H9 (cell line): Measurements from ENCODE around the gene RPS6KB1. TPM values are rescaled to one million over a fixed set of nuclear protein-coding genes. Genes with fewer than 3 reads are reported as not detected.
"Not testable (repeated sequence)": the region's sequence is repeated elsewhere in the genome, so short reads cannot be mapped to it uniquely, and the experiment has no call there.

Experiments used
- DNase-seq: peaks from one replicate; pipeline ENCODE4 v3.0.0-alpha.2; 2017
- H2AFZ ChIP-seq: one replicate; pipeline ENCODE4 v1.6.1; 2013; ENCODE audit warnings: mild to moderate bottlenecking, low read length, control low read depth, moderate library complexity
- H2AK5ac ChIP-seq: 2 replicates; pipeline ENCODE4 v1.6.1; 2013; ENCODE audit warnings: low read length, control low read depth, mixed read lengths; ENCODE audit not compliant: insufficient read length
- H2BK120ac ChIP-seq: one replicate; pipeline ENCODE4 v1.6.1; 2013; ENCODE audit warnings: low read depth, mild to moderate bottlenecking, low read length, control low read depth, inconsistent platforms; ENCODE audit not compliant: poor library complexity, severe bottlenecking
- H2BK12ac ChIP-seq: 2 replicates; pipeline ENCODE4 v1.6.1; 2013; ENCODE audit warnings: low read length, control low read depth, mixed read lengths, low read depth; ENCODE audit not compliant: insufficient read length
- H2BK15ac ChIP-seq: 2 replicates; pipeline ENCODE4 v1.6.1; 2013; ENCODE audit warnings: low read depth, low read length, control low read depth
- H2BK20ac ChIP-seq: one replicate; pipeline ENCODE4 v1.6.1; 2013; ENCODE audit warnings: low read depth, mild to moderate bottlenecking, low read length, control low read depth, inconsistent platforms; ENCODE audit not compliant: poor library complexity, severe bottlenecking
- H2BK5ac ChIP-seq: 2 replicates; pipeline ENCODE4 v1.6.1; 2013; ENCODE audit warnings: low read length, control low read depth, mixed read lengths; ENCODE audit not compliant: insufficient read length
- H3K14ac ChIP-seq: 2 replicates; pipeline ENCODE4 v1.6.1; 2013; ENCODE audit warnings: low read length, control low read depth; ENCODE audit not compliant: insufficient read depth
- H3K18ac ChIP-seq: 2 replicates; pipeline ENCODE4 v1.6.1; 2013; ENCODE audit warnings: low read depth, mild to moderate bottlenecking, mixed read lengths, low read length, control low read depth; ENCODE audit not compliant: insufficient read length
- H3K23ac ChIP-seq: 2 replicates; pipeline ENCODE4 v1.6.1; 2013; ENCODE audit warnings: low read length, control low read depth, mixed read lengths, low read depth; ENCODE audit not compliant: insufficient read length
- H3K23me2 ChIP-seq: 2 replicates; pipeline ENCODE4 v1.6.1; 2013; ENCODE audit warnings: low read depth, mild to moderate bottlenecking, mixed read lengths, low read length, control low read depth; ENCODE audit not compliant: insufficient read length, poor library complexity, severe bottlenecking
- H3K27ac ChIP-seq: 2 replicates; pipeline ENCODE4 v1.5.1; 2013; ENCODE audit warnings: low read length, control low read depth, mixed read lengths, low read depth; ENCODE audit not compliant: insufficient read length
- H3K27me3 ChIP-seq: 2 replicates; pipeline ENCODE4 v1.6.1; 2013; ENCODE audit warnings: low read length, control low read depth, inconsistent platforms; ENCODE audit not compliant: insufficient read depth
- H3K4ac ChIP-seq: 2 replicates; pipeline ENCODE4 v1.6.1; 2013; ENCODE audit warnings: low read depth, mild to moderate bottlenecking, control low read depth, inconsistent platforms, low read length, moderate library complexity
- H3K4me1 ChIP-seq: 2 replicates; pipeline ENCODE4 v1.6.1; 2013; ENCODE audit warnings: low read length, control low read depth, inconsistent platforms; ENCODE audit not compliant: insufficient read depth
- H3K4me2 ChIP-seq: 2 replicates; pipeline ENCODE4 v1.6.1; 2013; ENCODE audit warnings: low read length, control low read depth, mixed read lengths; ENCODE audit not compliant: insufficient read length, insufficient read depth
- H3K56ac ChIP-seq: 2 replicates; pipeline ENCODE4 v1.6.1; 2013; ENCODE audit warnings: low read depth, mild to moderate bottlenecking, mixed read lengths, low read length, control low read depth; ENCODE audit not compliant: insufficient read length
- H3K79me1 ChIP-seq: 2 replicates; pipeline ENCODE4 v1.6.1; 2013; ENCODE audit warnings: low read depth, mild to moderate bottlenecking, moderate library complexity, low read length, control low read depth, inconsistent platforms; ENCODE audit not compliant: insufficient read depth, poor library complexity, severe bottlenecking
- H3K79me2 ChIP-seq: 2 replicates; pipeline ENCODE4 v1.6.1; 2013; ENCODE audit warnings: low read length, control low read depth, inconsistent platforms; ENCODE audit not compliant: insufficient read depth
- H3K9ac ChIP-seq: 2 replicates; pipeline ENCODE4 v1.6.1; 2013; ENCODE audit warnings: low read length, control low read depth, mixed read lengths; ENCODE audit not compliant: insufficient read length; ENCODE audit errors: extremely low read depth
- H3K9me3 ChIP-seq: one replicate; pipeline ENCODE4 v1.6.1; 2013; ENCODE audit warnings: low read depth, low read length, inconsistent platforms; ENCODE audit not compliant: control insufficient read depth
- H3T11ph ChIP-seq: one replicate; pipeline ENCODE4 v1.6.1; 2013; ENCODE audit warnings: mild to moderate bottlenecking, low read length, control low read depth, inconsistent platforms
- H4K20me1 ChIP-seq: one replicate; pipeline ENCODE4 v1.6.1; 2013; ENCODE audit not compliant: control insufficient read depth, insufficient read length, insufficient read depth
- H4K5ac ChIP-seq: 2 replicates; pipeline ENCODE4 v1.6.1; 2013; ENCODE audit warnings: low read depth, mild to moderate bottlenecking, mixed read lengths, low read length, control low read depth; ENCODE audit not compliant: insufficient read length
- H4K8ac ChIP-seq: replicated peaks from 2 replicates; pipeline ENCODE4 v1.6.1; 2013; ENCODE audit warnings: low read length, control low read depth, mixed read lengths, low read depth; ENCODE audit not compliant: insufficient read length
- H4K91ac ChIP-seq: 2 replicates; pipeline ENCODE4 v1.6.1; 2013; ENCODE audit warnings: low read depth, mild to moderate bottlenecking, moderate library complexity, mixed read lengths, low read length, control low read depth; ENCODE audit not compliant: insufficient read length
- H3K27ac Mint-ChIP-seq, 3 experiments: 2 replicates in 2 of 3; 3 replicates in 1 of 3; pipeline ENCODE4 v1.8.0; 2020 to 2021; ENCODE audit warnings: mixed read lengths in 3 of 3, mild to moderate bottlenecking in 1 of 3, moderate library complexity in 1 of 3
- H3K27me3 Mint-ChIP-seq: 2 replicates; pipeline ENCODE4 v1.8.0; 2021; ENCODE audit warnings: low read depth, mild to moderate bottlenecking, moderate library complexity, mixed read lengths
- H3K36me3 Mint-ChIP-seq, 3 experiments: 2 replicates in 2 of 3; 3 replicates in 1 of 3; pipeline ENCODE4 v1.8.0; 2020 to 2021; ENCODE audit warnings: low read depth in 3 of 3, mixed read lengths in 3 of 3; ENCODE audit not compliant: insufficient read depth in 1 of 3
- H3K4me1 Mint-ChIP-seq, 2 experiments: 2 replicates each; pipeline ENCODE4 v1.8.0; 2020; ENCODE audit warnings: mixed read lengths in 2 of 2
- H3K4me3 Mint-ChIP-seq, 2 experiments: 2 replicates in 1 of 2; 3 replicates in 1 of 2; pipeline ENCODE4 v1.8.0; 2020 to 2021; ENCODE audit warnings: mild to moderate bottlenecking in 2 of 2, mixed read lengths in 2 of 2, moderate library complexity in 1 of 2
- H3K9me3 Mint-ChIP-seq, 2 experiments: 2 replicates in 1 of 2; 3 replicates in 1 of 2; pipeline ENCODE4 v1.8.0; 2020; ENCODE audit warnings: mild to moderate bottlenecking in 2 of 2, mixed read lengths in 2 of 2, moderate library complexity in 1 of 2
- WGBS: extraction: QIAGEN DNeasy Blood & Tissue Kit; methylation state at CpG from one replicate; pipeline ENCODE4 v1.1.7; 2013; ENCODE audit warnings: missing lambda C conversion rate, low lambda C conversion rate, mixed read lengths; ENCODE audit not compliant: insufficient read length; ENCODE audit errors: extremely low coverage; 5-methylcytosine and 5-hydroxymethylcytosine counted together
- total RNA-seq: library from RNA; stranded (reverse); gene quantifications from 2 replicates; pipeline ENCODE4 v1.2.1, GENCODE V29; 2021
- TF ChIP-seq, protein P1 (sequence below): fragments of 200-600 bp; sonication (generic); conservative IDR thresholded peaks from 3 replicates; pipeline ENCODE4 v1.8.0; 2021; ENCODE audit warnings: antibody characterized with exemption, mild to moderate bottlenecking

The RPS6KB1 gene
- total RNA-seq, 1 experiment from 2014 or later: 36.1 TPM

DNA sequence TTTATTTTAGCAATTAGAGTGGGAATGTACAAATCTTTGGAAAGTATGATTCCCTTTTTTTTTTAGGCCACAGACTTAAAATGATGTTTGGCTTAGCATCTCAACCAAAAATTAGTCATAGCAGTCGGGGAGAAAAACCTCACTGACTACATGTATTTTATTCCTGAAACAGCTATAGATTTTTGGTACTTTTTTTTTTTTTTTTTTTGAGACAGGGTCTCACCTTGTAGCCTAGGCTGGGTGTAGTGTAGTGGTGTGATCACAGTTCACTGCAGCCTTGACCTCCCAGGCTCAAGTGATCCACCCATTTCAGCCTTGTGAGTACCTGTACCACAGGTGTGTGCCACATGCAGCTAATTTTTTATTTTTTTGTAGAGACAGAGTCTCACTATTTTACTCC lies 48.2 kb downstream of the RPS6KB1 start:
- Mint-ChIP-seq H3K27ac (no peak overlapping the region), H3K4me1 (no peaks in the 10 kb centered on the region), H3K9me3 (no peaks in the 10 kb centered on the region), H3K4me3 (no peak overlapping the region), H3K27me3 (no peaks in the 10 kb centered on the region), H3K36me3 (peaks cover 5 to 60% (median 28%) of the 10 kb centered on the region in 3 experiments; a peak in 6 of 7 replicates)
- TF ChIP-seq, protein P1, sequence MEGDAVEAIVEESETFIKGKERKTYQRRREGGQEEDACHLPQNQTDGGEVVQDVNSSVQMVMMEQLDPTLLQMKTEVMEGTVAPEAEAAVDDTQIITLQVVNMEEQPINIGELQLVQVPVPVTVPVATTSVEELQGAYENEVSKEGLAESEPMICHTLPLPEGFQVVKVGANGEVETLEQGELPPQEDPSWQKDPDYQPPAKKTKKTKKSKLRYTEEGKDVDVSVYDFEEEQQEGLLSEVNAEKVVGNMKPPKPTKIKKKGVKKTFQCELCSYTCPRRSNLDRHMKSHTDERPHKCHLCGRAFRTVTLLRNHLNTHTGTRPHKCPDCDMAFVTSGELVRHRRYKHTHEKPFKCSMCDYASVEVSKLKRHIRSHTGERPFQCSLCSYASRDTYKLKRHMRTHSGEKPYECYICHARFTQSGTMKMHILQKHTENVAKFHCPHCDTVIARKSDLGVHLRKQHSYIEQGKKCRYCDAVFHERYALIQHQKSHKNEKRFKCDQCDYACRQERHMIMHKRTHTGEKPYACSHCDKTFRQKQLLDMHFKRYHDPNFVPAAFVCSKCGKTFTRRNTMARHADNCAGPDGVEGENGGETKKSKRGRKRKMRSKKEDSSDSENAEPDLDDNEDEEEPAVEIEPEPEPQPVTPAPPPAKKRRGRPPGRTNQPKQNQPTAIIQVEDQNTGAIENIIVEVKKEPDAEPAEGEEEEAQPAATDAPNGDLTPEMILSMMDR: no peak
- Histone ChIP-seq H3K18ac (no peak overlapping the region), H3K27ac (no peak overlapping the region), H4K91ac (no peak overlapping the region), H3K4ac (no peak overlapping the region), H2BK12ac (no peak overlapping the region), H3K79me2 (no peaks in the 10 kb centered on the region), H3K23ac (no peak overlapping the region), H3K4me1 (no peaks in the 10 kb centered on the region), H3T11ph (no peak overlapping the region), H2BK120ac (no peak overlapping the region), H2BK5ac (no peak overlapping the region), H2BK20ac (no peak overlapping the region), H3K79me1 (no peaks in the 10 kb centered on the region), H3K4me2 (no peak overlapping the region), H2AK5ac (no peak overlapping the region), H3K9ac (no peak overlapping the region), H3K23me2 (no peaks in the 10 kb centered on the region), H3K14ac (no peak overlapping the region), H4K8ac (no peak overlapping the region), H4K20me1 (no peaks in the 10 kb centered on the region), H4K5ac (no peak overlapping the region), H2BK15ac (no peak overlapping the region), H3K27me3 (no peaks in the 10 kb centered on the region), H3K56ac (no peak overlapping the region), H3K9me3 (no peaks in the 10 kb centered on the region), H2AFZ (no peak overlapping the region)
- DNase-seq: no peak
- WGBS: no CpG with 5 or more reads among the region's 1 CpG

DNA sequence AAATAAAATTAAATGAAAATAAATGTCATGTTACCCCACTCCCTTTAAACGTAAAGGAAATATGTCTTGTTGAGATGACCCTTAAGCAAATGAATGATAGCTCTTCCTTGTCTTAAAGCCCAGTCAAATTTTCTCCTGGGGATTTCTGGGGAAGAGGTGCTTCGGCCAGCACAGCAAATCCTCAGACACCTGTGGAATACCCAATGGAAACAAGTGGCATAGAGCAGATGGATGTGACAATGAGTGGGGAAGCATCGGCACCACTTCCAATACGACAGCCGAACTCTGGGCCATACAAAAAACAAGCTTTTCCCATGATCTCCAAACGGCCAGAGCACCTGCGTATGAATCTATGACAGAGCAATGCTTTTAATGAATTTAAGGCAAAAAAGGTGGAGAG lies 53.5 kb downstream of the RPS6KB1 start:
- not testable (repeated sequence) for H2BK120ac ChIP-seq, H3K27ac Mint-ChIP-seq, H3K4me1 Mint-ChIP-seq, H2BK12ac ChIP-seq, H2BK20ac ChIP-seq, H3K4me1 ChIP-seq, H3K9me3 Mint-ChIP-seq, H3K56ac ChIP-seq, H3K27me3 ChIP-seq, H2AFZ ChIP-seq, H4K91ac ChIP-seq, H3K4me2 ChIP-seq, H2BK5ac ChIP-seq, H4K20me1 ChIP-seq, H3K18ac ChIP-seq, H3K79me1 ChIP-seq, H2BK15ac ChIP-seq, H4K8ac ChIP-seq, H3T11ph ChIP-seq, DNase-seq, H3K4ac ChIP-seq, H3K9ac ChIP-seq, H2AK5ac ChIP-seq, H3K27ac ChIP-seq, H3K9me3 ChIP-seq, H4K5ac ChIP-seq, H3K27me3 Mint-ChIP-seq, H3K23me2 ChIP-seq, H3K4me3 Mint-ChIP-seq, H3K23ac ChIP-seq, H3K14ac ChIP-seq, H3K79me2 ChIP-seq
- no CpG with 5 or more reads among the region's 7 CpGs for WGBS
- H3K36me3 Mint-ChIP-seq: peaks cover 5 to 44% (median 22%) of the 10 kb centered on the region in 3 experiments; a peak in 5 of 7 replicates
